Germinal center (tissue), 1 donor: Measurements from ENCODE around the gene IL2RA.
A peak's percentile ranks its signal among the peaks of the same experiment; 100 is the strongest.

Experiments
- DNase-seq: peaks from one replicate; pipeline ENCODE4 v3.0.0; 2012; ENCODE audit warnings: mixed read lengths, low spot score

The IL2RA gene

GRCh38 chr10:6038071-6038631 lies 24.0 kb downstream of the IL2RA start:
- DNase-seq = no peak

GRCh38 chr10:6037422-6037821 lies 24.7 kb downstream of the IL2RA start:
- DNase-seq = no peak

- DNase-seq = peak; percentile 63
Measured at GRCh38 chr10:6036861-6037321, 25.3 kb downstream of the IL2RA start.

- DNase-seq = no peak
Measured at GRCh38 chr10:6035931-6036575, 26.1 kb downstream of the IL2RA start.

- no peak for DNase-seq
Measured at GRCh38 chr10:6035101-6035834, 26.9 kb downstream of the IL2RA start.

GRCh38 chr10:6034371-6034770 lies 27.8 kb downstream of the IL2RA start:
- no peak for DNase-seq

- no peak for DNase-seq
Measured at GRCh38 chr10:6033954-6034353, 28.2 kb downstream of the IL2RA start.

GRCh38 chr10:6030940-6031339 lies 31.2 kb downstream of the IL2RA start:
- DNase-seq = no peak

GRCh38 chr10:6030217-6030616 lies 31.9 kb downstream of the IL2RA start:
- DNase-seq = no peak

GRCh38 chr10:6027929-6028328 lies 34.2 kb downstream of the IL2RA start:
- no peak for DNase-seq

- DNase-seq = no peak
Measured at GRCh38 chr10:6025683-6026255, 36.4 kb downstream of the IL2RA start.

- no peak for DNase-seq
Measured at GRCh38 chr10:6024334-6024682, 37.9 kb downstream of the IL2RA start.

GRCh38 chr10:6023661-6024333 lies 38.4 kb downstream of the IL2RA start:
- no peak for DNase-seq

GRCh38 chr10:6022660-6023059 lies 39.5 kb downstream of the IL2RA start:
- DNase-seq = no peak

GRCh38 chr10:6020826-6021225 lies 41.3 kb downstream of the IL2RA start:
- DNase-seq = no peak

GRCh38 chr10:6019796-6020195 lies 42.4 kb downstream of the IL2RA start:
- no peak for DNase-seq

GRCh38 chr10:6019010-6019782 lies 43.0 kb downstream of the IL2RA start:
- DNase-seq = no peak

GRCh38 chr10:6018422-6018821 lies 43.7 kb downstream of the IL2RA start:
- no peak for DNase-seq

- DNase-seq = no peak
Measured at GRCh38 chr10:6017781-6018354, 44.3 kb downstream of the IL2RA start.

- DNase-seq = peak; percentile 72
Measured at GRCh38 chr10:6014241-6014761, 47.9 kb downstream of the IL2RA start.
